Measurements from ENCODE around the gene ARHGEF11.

The ARHGEF11 gene

DNA sequence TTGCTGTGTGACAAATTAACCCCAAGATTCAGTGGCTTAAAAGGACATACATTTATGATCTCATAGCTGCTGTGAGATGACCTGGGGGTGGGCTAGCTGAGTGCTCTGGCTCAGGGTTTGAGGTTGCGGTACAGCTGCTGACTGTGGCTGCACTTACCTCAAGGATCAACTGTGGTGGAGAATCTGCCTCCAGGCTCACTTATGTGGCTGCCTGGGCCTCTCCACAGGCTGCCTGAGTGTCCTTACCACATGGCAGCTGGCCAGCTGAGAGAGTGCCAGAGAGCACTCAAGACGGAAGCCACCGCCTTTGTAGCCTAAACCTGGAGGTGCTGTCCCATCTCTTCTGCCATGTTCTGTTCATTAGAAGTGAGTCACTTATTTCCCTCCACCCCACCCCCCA, 119.4 kb downstream of the ARHGEF11 start:
- peak; percentile 68 for DNase-seq

DNA sequence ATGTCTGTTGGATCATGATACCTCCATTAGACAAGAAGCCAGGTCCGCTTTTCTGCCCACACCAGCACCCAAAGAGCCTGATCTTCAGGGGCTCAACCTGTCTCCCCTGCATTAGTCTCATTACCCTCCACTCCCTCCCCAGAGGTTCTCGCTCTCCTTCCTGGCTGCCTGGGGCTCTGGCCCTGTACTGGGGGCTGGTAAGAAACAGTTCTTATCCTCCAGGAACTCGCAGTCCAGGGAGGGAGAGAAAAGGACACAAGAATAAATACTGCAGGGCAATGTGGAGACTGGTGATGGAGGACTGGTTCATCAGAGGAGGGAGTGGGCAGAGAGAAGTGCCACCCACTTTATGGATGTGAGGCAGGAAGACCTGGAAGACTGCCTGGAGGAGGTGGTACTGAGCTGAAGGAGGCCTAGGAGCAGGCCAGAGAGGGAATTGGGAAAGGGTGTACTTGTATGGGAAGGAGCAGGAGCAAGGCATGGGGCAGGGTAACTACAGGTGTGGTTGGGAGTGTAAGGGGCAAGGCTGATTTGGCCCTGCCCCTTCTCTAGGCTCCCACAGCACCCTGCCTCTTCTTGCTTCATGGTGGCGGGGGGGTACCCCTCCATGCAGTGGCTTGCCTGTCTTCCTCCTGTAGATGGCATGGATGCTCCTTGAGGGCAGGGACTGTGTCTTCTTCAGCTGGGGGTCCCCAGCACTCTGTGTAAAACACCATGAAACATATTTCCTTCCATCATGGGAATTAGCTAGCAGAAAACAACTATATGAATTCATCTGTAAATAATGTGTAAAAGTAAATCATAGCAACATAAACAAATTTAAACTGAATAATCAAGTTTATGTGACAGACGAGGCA, 120.2 kb downstream of the ARHGEF11 start:
- no peak for DNase-seq

DNA sequence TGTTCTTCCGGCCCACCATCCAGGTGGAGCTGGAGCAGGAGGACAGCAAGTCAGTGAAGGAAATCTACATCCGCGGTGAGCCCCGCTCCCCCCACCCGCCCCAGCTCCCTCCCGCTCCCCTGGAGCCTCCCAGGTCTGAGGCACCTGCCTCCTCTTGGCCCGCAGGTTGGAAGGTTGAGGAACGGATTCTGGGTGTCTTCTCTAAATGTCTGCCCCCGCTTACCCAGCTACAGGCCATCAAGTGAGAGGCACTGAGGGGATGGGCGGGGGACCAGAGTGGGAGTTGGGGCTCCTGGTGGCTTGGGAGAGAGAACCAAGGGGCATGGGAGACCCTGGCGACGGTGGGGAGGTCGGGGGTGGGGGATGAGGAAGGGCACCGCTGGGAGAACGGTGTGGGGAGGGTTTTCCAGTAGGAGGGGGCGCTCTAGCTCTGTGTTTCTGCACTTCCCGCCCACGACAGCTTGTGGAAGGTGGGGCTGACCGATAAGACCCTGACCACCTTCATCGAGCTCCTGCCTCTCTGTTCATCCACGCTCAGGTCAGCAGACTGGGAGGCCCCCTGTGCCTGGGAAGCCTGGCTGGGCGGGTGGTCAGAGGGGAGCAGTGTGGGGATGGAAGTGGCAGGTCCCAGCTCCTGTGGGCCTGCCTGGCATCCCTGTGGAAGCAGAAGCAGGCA, 120.9 kb downstream of the ARHGEF11 start:
- no peak for DNase-seq

DNA sequence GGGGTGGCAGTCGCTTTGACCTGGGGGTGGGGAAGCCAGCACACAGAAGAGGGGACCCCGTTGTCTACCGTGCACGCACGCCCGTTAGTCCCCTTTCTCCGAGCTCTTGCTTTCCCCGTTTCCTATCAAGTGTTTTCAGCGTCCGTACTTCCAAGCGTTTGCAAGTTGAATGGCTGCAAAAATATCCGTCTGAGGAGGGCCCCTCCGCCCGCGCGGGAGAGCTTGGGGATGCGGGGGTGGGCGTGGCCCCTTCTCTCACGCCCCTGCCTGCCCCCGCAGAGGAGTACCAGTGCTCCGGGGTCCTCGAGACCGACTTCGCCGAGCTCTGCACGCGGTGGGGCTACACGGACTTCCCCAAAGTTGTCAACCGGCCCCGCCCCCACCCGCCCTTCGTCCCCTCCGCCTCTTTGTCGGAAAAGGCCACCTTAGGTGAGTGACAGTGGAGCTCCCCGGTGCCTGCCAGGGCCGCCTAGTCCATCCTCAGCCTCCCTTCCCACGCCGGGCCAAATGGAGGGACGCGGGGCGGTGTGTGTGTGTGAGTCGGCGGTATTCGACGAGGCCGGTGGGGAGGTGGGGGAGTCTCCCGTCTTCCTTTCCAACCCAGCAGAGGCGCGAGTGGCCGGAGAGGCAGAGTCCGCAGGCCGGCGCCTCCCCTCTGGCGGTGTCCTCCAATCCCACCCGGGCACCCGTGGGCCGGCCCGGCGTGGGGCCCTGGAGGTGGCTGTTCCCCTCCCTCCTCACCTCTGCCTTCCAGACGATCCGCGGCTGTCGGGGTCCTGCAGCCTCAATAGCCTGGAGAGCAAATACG, 121.7 kb downstream of the ARHGEF11 start:
- DNase-seq, result no peak

DNA sequence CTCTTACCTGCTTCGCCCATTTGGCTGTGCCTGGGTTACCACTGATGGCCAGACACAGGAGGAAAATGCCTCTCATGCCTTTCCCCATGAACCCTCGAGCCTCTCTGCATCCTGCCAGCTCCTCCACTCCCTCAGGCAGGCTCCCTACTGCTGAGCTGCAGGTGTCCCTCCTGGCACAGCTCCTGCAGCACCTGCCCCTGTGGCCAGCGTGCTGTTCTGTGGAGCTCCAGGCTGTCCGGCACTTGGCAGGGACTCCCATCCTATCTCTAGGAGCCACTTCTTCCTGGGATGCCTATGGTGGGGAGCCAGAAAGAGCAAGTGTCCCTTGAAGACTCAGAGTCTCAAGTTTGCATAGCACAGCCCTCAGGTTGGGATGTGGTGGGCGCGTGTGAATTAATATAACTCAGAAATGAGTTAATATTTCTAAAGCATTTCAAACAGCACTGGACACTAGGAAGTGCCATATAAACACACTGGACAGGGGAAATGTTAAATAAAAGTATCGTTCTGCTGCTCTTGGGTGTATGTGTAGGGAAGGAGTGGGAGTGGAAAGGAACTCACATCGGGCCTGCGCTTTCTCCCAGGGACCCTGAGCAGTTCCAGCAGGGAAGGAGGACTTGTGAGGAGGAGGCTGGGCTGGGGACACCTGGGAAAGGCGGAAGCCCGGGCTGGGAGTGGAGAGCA, 122.4 kb downstream of the ARHGEF11 start:
- no peak for DNase-seq

DNA sequence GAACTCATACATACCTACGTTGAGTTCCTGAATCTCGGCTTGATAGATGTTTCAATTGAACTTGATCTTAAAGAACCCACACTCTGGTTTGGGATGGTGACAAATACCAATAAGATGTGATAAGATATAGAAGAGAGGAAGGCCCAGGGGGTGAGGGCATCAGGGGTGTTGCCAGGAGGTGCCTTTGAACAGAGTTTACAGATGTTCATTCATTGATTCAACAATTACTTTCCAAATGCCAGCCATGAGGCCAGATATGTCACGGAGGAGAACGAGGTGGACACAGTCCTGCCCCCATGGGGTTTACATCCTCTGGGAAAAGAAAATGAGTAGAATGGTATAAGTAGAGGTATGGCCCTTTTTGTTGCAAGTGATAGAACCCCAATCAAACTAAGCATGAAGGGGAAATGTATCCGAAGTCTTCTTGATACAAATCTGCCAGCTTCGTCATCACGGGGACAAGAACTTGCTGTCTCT, 124.5 kb downstream of the ARHGEF11 start:
- DNase-seq, result no peak

DNA sequence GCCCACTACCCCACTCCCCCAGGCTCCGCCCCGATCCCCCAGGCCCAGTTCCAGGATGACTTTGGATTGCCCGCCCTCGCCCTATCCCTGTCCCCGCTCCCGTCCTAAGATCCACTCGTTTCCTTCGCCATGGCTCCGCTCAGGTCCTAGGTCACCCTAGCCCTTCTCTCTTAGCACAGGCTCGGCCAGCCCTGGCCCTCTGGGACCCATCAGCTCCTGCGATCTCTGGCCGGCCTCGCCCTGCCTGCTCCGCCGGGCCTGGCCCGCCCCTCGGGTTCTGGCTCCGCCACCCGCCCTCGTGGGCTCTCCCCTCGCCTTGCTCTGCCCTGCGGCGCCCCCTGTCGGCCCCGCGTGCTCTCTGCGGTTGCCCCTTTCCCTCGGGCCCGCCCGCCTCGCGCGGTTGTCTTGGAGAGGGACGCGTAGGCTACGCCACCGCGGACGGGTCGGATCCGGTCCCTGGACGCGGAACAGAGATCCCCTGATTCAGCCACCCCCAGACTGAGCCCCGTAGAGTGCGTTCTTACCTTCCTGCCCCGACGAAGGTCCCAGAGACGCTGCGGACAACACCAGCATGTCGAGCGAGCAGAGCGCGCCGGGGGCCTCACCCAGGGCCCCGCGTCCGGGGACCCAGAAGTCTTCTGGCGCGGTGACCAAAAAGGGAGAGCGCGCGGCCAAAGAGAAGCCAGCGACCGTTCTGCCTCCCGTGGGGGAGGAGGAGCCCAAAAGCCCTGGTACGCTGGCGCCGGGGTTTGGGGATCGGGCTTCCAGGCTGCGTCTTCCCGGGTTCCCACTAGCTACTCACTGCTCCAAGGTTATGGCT, 125.1 kb downstream of the ARHGEF11 start, which contains the start of gene LRRC71:
TSS of gene LRRC71 (plus strand) at position 400 of the 820 bp plus-strand sequence. CDS start at position 572, 172 bp downstream.
- DNase-seq, result peak; percentile 67

DNA sequence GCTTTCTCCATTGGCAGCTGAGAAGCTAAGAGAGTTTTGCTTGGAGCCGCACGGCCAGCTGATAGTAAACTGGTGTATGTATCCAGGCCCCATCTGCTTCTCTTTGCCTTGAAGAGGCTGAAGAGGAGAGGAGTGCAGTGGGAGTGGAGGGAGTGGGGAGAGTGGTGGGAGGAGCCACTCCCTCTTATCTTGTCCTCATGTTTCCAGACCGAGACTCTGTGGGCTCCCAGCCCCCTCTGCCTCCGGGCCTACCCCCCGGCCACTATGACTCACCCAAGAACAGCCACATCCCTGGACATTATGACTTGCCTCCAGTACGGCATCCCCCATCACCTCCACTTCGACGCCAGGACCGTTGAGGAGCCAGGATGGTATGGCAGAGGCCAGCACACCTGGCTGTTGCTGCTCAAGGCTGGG, 131.1 kb downstream of the ARHGEF11 start:
- no peak for DNase-seq

DNA sequence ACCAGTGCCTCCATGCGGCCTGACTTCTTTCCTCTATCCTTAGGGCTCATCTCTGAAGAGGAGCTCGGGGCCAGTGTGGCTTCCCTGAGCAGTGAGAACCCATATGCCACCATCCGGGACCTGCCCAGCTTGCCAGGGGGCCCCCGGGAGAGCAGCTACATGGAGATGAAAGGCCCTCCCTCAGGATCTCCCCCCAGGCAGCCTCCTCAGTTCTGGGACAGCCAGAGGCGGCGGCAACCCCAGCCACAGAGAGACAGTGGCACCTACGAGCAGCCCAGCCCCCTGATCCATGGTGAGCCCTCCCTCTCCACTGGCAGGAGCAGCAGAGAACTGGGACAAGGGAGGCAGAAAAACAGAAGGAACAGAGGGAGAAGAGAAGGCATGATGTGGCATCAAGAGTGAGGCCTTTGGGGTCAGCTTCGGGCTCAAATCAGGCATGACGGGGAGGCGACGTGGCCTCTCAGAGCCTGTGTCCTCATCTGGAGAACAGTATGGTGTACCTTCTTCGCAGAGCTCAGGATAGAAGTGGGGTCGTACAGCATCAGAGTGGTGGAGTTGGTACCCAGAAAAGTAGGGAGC, 131.6 kb downstream of the ARHGEF11 start:
- DNase-seq, result no peak

DNA sequence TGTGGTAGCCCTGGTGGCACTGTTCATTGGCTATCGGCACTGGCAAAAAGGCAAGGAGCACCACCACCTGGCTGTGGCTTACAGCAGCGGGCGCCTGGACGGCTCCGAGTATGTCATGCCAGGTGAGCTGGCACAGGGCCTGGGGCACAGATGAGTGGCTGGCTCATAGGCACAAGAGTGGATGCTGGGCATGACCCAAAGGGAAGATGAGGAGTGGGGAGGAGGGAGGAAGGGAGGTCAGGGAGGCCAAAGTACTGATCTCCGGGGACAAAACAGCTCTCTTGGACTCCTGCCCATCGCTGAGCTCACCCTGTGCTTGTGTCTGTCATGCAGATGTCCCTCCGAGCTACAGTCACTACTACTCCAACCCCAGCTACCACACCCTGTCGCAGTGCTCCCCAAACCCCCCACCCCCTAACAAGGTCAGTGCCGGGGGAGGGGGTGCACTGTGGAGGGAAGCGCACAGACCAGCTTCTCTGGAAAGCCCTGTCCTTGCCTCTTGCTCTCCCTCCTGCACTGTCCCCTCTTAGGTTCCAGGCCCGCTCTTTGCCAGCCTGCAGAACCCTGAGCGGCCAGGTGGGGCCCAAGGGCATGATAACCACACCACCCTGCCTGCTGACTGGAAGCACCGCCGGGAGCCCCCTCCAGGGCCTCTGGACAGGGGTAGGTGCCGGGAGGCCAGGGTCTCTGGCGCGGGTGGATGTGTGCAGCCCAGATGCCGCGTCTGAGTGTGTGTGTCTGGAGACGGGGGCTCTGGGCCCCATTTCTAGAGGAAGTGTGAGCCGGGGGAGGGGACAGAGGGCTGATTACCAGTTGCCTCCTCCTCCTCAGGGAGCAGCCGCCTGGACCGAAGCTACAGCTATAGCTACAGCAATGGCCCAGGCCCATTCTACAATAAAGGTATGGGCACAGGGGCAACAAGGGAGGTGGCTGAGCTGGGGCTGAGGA, 132.4 kb downstream of the ARHGEF11 start:
- no peak for DNase-seq

DNA sequence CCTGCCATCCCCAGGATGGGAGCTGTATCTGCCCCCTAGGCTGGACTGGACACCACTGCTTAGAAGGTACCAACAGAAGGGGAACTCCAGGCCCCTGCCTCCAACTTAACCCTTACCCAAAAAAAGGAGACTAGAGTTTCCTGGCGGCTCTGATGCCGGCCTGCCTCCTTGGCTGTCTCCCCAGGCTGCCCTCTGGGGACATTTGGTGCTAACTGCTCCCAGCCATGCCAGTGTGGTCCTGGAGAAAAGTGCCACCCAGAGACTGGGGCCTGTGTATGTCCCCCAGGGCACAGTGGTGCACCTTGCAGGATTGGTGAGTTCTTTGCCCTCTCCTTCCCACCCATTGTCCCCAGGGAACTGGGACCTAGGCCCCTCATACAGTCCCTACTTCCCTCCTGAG, 133.2 kb downstream of the ARHGEF11 start:
- DNase-seq, result no peak

DNA sequence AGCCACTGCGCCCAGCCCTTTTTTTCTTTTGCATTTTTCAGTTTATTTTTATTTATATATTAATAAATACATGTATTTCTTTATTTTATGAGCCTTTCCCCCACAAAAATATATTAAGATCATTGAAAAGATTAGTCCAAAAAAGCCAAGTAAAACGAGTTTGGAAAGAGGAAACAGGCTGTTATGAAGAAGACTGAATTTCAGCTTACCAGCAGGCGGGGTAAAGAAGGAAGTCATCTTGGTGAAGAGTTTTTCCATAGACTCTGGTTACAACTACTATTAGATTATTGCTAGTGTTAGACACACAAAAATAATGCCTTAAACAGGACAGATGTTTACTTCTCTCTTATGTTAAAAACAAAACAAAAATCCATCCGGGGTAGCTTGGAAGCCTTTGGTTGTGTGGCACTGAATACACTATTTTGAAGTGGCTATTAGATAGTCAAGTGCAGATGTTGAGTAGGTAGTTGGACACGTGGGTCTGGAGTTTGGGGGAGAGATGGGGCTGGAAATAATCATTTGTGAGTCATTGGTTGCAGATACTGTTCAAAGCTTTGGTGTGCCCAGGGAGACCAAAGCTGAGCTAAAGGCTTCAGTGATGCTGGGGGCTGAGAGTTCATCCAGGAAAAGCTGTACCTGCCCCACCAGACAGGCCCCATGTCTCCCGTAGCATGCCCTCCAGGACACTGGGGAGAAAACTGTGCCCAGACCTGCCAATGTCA, 133.8 kb downstream of the ARHGEF11 start:
- DNase-seq, result no peak

DNA sequence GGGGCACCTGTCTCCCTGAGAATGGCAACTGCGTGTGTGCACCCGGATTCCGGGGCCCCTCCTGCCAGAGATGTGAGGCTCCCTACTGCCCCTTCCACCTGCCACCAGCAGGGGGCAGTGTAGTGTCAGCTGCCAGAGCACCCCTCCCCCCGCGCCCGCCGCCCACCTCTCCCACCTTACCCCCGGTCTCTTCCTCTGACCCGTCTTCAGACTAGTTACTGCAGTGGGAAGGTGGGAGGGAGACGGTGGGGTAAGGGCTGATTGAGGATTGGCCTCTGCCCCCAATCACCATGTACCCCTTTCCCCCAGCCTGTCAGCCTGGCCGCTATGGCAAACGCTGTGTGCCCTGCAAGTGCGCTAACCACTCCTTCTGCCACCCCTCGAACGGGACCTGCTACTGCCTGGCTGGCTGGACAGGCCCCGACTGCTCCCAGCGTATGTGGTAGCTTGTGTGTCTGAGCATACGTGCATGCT, 135.2 kb downstream of the ARHGEF11 start:
- peak; percentile 33 for DNase-seq

DNA sequence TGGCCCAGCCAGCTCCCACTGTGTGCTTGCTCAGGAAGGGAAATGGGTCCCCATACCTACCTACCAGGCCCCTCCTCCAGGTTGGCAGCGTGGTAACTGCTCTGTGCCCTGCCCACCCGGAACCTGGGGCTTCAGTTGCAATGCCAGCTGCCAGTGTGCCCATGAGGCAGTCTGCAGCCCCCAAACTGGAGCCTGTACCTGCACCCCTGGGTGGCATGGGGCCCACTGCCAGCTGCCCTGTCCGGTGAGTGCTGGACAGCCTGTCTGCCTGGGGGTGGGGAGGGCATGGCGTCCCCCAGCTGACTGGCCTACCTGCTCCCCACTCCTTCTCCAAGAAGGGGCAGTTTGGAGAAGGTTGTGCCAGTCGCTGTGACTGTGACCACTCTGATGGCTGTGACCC, 135.9 kb downstream of the ARHGEF11 start:
- DNase-seq, result no peak

DNA sequence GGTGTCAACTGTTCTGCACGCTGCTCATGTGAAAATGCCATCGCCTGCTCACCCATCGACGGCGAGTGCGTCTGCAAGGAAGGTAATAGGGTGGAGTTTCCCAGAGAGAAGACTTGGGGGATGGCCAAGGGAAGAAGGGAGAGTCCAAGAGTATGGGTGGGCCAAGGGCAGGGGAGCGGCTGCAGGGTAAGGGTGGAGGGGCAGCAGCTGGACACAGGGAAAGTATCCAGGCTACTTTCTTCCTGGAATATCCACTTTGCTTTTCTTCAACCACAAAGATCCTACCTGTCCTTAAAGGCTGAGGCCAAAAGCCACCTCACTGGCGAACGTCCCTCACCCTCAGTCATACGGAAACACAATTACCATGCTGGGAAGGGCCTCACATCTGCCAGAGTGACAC, 136.6 kb downstream of the ARHGEF11 start:
- DNase-seq, result no peak

DNA sequence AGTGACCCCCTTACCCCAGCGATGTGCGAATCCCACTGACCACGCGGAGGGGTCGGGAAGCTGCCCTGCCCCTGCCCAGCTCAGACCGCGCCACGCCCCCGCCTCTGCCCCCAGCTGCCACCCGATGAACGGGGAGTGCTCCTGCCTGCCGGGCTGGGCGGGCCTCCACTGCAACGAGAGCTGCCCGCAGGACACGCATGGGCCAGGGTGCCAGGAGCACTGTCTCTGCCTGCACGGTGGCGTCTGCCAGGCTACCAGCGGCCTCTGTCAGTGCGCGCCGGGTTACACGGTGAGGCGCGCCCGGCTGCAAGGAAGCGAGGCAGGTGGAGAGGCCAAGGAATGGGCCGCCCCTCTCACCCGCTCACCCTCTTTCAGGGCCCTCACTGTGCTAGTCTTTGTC, 137.0 kb downstream of the ARHGEF11 start:
- DNase-seq, result no peak

DNA sequence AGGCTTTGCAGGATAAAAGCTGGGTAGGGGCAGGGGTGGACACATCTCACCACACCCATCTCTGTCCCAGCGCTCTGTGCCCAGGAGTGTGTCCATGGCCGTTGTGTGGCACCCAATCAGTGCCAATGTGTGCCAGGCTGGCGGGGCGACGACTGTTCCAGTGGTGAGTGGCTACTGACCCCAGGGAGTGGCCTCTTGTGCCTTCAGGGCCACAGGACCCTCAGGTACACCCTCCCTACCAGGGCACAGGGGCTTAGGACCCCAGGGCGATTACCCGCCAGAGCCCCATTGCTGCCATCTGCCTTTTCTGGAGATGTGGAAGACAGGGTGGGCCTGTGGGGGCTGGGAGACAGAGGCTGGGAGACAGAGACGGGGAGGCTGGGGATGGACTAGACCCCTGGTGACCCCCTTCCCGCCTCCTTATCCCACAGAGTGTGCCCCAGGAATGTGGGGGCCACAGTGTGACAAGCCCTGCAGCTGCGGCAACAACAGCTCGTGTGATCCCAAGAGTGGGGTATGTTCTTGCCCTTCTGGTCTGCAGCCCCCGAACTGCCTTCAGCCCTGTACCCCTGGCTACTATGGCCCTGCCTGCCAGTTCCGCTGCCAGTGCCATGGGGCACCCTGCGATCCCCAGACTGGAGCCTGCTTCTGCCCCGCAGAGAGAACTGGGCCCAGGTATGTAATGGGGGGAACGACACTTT, 139.2 kb downstream of the ARHGEF11 start:
- DNase-seq, result no peak

DNA sequence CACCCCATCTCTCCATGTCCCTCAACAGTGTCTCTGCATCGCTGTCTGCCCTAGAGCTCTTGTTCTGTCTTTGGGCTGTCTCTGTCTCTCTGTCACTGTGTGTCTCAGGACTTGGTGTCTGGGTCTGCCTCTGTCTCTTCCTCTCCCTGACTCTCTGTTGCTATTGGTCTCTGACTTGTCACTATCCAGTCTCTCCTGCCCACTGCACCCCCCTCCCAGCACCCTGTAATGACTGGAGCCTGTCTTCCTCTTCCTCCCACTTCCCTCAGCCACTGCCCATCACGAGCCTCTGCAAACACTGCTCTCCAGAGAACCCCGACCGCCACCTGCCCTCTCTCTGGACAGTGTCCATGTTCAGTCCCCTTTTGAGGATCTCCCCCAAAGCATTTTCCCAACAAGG, 139.9 kb downstream of the ARHGEF11 start:
- no peak for DNase-seq

DNA sequence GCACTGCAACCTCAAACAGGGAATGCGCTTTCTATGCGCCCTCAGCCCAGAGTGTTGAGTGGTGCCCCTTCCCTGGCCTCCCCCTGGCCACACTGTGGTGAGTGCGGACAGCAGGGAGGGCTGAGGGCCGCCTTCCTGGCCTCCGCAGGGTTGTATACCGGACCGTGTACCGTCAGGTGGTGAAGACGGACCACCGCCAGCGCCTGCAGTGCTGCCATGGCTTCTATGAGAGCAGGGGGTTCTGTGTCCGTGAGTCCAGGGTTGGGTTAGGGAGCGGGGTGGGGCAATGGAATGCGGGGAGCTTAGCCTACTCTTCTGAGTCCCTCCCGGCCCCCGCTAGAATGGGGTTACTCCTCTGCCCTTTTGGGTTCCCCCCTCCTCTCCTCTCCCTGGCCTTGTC, 140.4 kb downstream of the ARHGEF11 start:
- no peak for DNase-seq
